HL-60/S4 (cell line): ENCODE data around the gene DOP1B.

ENCODE experiments used
- in situ Hi-C: fragments of 300-500 bp; cut with MboI; formaldehyde crosslinking; loops from 2 replicates; pipeline ENCODE4 v1.14.3; 2022; ENCODE audit warnings: low sequenced_read_pairs

DOP1B gene

DNA sequence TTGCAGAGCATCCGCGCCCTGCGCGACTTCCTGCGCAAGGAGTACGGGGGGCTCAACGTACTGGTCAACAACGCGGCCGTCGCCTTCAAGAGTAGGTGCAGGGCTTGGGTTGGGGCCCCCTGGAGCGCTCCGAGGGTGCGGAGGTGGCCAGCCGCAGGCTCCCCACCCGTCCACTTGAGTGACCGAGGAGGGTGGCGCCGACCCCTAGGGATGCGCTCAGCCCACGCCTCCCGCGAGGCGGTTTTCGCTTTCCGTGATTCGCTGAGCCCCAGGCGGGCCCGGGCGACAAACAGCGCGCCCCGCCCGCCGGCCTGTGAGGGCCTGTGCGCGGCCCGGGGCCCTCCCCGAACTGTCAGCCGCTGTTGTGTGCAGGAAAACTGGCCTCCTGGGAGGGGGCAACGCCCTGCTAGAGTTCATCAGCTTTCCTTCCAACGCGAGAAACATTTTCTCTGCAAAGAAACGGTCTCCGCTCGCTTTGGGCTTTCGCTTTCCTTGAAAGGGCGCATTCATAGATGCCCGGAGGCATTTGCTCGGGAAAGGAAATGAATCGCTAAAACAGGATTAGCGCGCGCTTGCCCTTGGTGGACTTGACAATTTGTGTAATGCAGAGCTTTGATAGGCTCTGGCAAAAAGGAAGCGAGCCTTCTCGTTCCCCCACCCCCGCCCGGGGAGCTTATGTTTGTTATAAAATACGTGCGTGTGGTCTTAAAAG, 21.1 kb upstream of the DOP1B start:
- in situ Hi-C loops: no loop called here

DNA sequence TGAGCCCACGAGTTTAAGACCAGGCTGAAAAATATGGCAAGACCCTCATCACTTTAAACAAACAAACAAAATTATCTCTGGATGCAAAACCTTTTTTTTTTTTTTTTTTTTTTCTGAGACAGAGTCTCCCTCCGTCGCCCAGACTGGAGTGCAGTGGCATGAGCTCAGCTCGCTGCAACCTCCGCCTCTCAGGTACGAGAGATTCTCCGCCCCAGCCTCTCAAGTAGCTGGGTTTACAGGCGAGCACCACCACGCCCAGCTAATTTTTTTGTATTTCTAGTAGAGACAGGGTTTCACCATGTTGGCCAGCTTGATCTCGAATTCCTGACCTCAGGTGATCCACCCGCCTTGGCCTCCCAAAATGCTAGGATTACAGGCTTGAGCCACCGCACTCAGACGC, 16.8 kb upstream of the DOP1B start:
- in situ Hi-C loops: loop anchor here (10.0 kb wide), 1 partner anchor 195 kb away; no protein-coding TSS in a partner anchor

DNA sequence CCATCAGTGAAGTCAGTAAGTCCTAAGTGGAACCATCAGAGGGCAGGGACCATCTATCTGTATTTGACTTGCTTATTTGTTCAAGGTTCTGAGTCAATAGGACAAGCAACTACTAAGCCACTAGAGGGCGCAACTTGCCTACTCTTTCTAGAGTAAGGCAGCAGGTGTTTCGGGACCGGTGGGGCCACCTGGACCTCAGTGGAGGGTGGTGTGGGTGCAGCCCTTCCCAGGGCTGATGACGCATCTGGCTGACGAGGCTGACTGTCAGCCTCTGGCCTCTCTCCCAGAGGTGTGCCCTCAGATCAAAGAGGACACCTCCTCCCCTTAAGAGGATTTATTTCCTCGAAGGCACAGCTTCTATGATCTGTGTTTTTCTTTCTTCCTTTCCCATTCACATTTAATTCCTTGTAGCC, 15.1 kb upstream of the DOP1B start:
- in situ Hi-C loops: loop anchor here (10.0 kb wide), 1 partner anchor 193 kb away; no protein-coding TSS in a partner anchor

DNA sequence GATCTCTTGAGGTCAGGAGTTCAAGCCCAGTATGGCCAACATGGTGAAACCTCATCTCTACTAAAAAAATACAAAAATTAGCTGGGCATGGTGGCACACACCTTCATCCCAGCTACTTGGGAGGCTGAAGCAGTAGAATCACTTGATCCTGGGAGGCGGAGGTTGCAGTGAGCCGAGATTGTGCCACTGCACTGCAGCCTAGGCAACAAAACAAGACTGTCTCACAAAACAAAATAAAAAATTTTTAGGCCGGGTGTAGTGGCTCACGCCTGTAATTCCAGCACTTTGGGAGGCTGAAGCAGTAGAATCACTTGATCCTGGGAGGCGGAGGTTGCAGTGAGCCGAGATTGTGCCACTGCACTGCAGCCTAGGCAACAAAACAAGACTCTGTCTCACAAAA, 12.4 kb upstream of the DOP1B start:
- in situ Hi-C loops: loop anchor here (10.0 kb wide), 1 partner anchor 191 kb away; no protein-coding TSS in a partner anchor

DNA sequence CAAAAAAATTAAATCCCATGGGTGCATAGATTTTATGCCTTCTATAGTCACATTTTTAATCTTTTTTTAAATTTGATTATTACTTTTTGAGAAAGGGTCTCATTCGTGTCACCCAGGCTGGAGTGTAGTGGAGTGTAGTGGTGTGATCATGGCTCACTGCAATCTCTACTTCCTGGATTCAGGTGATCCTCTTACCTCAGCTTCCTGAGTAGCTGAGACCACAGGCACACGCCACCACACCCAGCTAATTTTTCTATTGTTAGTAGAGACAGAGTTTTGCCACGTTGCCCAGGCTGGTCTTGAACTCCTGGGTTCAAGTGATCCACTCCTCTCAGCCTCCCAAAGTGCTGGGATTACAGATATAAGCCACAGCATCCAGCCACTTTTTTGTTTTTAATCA, 11.4 kb upstream of the DOP1B start:
- in situ Hi-C loops: loop anchor here (5.0 to 10.0 kb wide), 2 partner anchors 67 to 190 kb away; no protein-coding TSS in a partner anchor

DNA sequence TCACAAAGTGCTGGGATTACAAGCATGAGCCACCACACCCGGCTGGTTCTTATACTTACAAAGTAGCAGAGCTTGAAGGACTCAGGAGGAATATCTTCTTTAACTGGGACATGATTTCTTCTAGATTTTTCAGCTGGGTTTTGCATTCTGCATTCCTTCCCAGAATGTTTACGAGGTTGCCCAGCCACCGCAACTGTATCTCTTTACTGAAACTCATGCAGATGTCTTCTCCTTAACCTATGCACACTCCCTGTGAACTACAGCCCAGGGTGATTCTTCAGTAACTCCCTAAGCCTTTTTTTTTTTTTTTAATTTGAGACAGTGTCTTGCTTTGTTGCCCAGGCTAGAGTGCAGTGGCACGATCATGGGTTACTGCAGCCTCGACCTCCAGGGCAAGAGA, 8.7 kb upstream of the DOP1B start:
- in situ Hi-C loops: loop anchor here (5.0 to 10.0 kb wide), 2 partner anchors 64 to 187 kb away; no protein-coding TSS in a partner anchor

DNA sequence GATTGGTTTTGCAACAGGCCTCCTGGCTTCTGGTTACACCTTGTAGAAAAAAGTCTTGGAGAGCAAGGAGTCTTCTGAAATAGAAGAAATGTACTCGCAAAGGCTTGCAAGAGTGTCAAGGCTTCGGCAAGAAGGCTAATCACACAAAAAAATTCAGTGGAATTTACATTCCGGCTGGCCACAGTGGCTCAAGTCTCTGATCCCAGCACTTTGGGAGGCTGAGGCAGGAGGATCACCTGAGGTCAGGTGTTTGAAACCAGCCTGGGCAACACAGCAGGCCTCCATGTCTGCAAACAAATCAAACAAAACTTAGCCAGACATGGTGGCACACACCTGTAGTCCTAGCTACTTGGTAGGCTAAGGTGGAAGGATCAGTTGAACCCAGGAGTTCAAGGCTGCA, 7.7 kb upstream of the DOP1B start:
- in situ Hi-C loops: loop anchor here (5.0 to 10.0 kb wide), 2 partner anchors 63 to 186 kb away; no protein-coding TSS in a partner anchor

DNA sequence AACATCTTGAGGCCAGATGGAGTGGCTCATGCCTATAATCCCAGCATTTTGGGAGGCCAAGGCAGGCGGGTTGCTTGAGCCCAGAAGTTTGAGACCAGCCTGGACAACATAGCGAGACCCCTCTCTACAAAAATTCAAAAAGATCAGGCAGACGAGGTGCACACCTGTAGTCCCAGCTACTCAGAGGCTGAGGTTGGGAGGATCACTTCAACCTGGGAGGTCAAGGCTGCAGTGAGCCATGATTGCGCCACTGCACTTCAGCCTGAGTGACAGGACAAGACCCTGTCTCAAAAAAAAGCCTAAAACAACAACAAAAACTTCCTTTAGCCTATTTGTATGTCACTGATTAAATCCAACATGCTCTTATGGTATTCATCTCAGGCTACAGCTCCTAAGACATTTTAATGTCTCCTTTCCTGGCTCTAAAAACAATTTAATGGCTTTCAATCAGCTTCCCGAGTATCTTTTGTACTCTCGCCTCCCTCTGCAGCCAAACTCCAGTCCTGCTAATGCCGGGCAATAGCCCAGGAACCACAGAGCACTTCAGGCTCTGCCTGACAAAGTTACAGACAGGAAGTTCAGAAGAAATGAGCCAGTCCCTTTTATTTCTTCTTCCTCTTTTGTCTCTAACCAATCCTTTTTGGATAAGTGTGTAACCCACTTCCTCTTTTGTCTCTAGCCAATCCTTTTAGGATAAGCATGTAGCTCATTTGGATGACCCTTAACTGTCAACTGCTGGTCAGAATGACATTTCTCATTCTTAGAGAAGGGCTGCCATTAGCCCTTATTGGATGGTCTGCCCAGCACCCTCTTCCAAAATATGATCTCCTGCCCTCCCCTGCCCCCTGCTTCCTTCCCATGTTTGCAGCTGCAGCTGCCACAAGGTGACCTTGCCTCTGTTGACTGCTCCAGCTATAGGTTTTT, 6.6 kb upstream of the DOP1B start:
- in situ Hi-C loops: loop anchor here (5.0 to 10.0 kb wide), 2 partner anchors 62 to 185 kb away; no protein-coding TSS in a partner anchor

DNA sequence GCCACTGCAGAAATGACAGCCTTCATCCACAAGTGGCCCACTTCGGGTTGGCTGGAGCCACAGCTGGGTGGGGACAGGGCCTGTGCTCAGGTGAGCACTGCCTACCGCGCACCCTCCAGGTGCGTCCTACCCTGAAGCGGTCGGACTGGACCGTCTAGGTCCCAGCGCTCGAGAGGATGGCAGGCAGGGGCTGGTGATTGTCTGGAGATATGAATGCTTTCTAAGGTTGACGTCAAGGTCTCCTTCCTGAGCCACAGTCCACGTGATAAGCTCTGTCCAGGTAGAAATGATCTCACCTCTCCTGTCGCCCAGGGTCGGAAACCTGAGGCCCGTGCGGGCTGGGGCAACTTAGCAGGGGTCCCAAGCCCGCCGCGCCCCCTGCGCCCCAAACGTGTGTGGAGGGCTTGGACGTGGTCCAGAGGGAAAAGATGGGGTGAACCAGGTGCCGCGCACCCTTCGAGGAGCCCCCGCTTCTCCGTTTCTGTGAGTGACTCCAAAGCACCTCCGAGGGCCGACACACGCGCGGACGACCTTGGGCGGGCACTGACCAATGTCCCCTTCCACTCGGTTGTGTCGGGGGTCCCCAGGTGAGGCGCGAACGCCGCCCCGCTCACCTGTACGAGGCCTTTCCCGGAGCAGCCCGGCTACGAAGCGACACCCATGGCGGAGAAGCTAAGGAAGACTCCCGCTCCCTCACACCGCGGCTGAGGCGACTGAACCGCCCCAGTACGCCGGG, 853 bp upstream of the DOP1B start:
- in situ Hi-C loops: no loop called here

DNA sequence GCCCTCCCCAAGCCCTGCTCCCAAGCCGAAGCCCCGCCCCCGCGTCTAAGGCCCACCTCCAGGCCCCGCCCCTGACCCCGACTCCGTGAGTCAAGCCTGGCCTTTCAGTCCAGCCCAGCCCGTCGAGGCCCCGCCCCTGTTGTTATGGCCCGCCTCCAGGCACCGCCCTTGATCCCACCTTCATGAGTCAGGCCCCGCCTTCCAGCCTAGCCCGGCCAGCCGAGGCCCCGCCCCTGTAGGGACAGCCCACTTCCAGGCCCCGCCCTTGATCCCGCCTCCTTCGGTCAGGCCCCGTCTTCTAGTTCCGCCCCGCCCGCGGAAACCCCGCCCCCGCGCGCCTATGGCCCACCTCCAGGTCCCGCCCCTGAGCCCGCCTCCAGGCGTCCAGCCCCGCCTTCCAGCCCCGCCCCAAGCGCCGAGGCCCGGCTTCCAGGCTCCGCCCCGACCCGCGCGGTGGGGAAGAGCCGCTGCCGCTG, 247 bp upstream of the DOP1B start:
- in situ Hi-C loops: no loop called here

DNA sequence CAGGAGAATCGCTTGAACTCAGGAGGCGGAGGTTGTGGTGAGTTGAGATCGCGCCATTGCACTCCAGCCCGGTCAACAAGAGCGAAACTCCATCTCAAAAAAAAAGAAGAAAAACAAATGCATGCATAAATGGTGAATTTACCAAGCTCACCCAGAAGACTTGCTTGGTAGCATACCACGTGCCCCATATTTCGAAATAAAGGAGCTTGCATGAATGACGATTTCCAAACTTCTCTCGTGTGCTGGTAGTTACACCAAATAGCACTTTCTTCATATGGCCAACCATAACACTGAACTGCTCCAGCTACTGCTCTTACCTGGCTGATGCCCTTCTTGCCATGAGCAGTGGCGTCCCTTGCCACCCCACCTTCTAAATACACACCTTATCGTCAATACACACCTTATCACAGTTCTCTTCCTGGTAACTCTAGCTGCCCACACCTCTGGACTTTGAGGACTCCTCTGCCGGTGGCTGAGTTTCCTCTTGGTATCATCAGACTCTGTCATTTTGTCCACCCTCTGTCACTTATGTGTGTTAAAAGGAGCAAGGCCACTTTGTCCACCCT, 2.8 kb downstream of the DOP1B start:
- in situ Hi-C loops: no loop called here

DNA sequence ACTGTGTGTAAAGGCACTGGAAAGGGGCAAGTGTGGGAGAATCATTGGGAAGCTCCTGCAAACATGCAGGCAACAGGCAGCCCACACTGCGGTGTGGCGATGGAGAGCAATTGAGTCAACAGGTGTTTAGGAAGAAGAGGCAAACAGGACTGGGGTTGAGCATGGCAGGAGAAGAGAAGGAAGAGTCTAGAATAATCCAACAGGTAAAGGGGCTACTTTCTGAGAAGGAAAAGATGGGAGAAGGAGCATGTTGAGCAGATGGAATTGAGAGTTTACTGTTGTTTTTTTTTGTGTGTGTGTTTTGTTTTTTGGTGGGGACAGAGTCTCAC, 4.2 kb downstream of the DOP1B start:
- in situ Hi-C loops: no loop called here

DNA sequence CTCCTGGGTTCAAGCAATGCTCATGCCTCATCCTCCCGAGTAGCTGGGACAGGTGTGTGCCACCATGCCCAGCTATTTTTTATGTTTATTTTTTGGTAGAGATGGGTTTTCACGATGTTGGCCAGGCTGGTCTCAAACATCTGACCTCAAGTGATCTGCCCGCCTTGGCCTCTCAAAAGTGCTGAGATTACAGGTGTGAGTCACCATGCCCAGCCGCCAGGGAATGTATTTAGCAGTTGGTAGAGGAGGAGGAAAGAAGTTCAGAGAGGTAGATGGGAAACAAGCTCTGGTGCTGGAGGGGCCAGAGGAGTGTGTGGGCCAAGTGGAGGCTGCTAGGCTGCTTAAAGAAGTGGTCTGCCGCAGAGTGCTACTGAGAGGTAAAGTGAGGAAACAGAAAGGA, 6.0 kb downstream of the DOP1B start:
- in situ Hi-C loops: no loop called here

DNA sequence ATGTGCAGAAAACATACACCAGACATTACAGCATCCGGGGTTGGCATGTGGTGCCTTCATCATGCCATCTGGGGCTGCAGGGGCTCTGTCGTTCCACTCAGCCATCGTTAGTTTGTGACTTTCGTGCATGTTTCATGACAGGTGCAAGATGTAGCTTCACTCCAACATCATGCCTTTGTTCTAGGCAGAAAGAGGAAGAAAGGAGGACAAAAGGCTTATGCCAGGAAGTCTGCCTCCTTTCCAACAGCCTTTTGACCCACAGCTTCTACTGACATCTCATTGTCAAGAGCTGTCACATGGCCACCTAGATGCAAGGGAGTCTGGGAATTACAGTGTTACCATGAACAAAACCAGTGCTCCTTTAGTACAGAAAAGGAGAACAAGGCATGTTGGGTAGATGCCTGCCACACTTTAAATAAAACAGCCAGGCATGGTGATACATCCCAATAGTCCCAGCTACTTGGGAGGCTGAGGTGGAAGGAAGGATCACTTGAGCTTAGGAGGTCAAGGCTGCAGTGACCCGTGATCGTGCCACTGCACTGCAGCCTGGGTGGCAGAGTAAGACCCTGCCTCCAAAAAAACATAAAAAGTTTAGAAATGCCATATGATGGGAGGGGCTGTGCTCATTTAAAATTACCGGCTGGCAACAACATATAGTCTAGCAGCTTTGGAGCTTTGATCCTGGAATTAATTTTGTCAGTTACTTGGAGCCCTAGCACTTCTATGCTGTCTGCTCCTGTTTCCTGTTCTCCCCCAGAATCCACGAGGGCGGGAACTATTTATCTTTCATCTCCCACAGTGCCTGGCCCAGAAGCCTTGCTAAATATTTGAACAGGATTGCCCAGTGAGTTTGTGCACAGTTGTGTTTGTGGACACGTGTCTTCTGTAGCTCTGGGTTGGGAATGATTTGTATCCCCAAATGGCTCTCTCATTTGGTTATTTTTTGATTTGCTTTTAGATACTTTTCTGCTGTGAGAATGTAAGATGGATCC, 7.4 kb downstream of the DOP1B start:
- in situ Hi-C loops: no loop called here

DNA sequence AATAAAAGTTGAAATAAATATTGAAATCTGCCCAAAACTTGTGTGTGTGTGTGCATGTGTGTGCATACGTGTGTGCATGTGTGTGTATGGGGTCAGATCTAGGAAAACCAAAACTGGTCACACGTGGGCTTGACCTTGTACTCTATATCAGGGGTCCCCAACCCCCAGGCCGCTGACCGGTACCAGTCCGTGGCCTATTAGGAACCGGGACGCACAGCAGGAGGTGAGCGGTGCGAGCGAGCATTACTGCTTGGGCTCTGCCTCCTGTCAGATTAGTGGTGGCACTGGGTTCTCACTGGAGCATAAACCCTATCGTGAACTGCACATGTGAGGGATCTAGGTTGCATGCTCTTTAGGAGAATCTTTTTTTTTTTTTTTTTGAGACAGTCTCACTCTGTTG, 8.7 kb downstream of the DOP1B start:
- in situ Hi-C loops: no loop called here

DNA sequence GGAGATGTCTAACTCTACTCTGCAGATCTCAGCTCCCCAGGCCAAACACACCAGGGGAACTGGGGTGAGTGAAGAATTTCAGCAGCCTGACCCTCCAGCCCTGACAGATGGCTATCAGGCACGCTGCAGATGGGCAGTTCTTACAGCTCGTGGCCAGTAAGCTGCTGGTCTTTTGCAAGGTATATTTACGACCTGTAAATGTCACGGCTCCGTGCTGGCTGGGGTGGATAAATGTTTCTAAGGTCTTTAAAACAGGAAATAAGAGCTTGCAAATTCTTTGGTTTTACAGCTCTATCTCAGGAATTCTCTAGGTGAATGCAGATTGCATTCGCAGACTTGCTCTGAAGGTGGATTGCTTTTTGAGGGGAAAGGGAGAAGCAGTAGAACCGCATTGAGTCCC, 10.1 kb downstream of the DOP1B start:
- in situ Hi-C loops: no loop called here

DNA sequence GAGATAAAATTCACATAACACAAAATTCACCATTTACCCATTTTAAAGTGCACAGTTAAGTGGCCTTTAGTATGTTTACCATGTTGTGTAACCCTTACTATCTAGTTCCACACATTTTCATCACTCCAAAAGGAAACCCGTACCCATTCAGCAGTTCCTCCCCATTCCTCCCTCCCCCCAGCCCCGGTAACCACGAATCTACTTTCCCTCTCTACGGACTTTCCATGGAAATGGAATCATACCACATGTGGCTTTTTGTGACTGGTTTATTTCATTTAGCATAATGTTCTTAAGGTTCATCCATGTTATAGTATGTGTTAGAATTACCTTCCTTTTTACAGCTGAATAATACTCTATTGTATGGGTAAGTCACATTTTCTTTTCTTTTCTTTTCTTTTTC, 10.9 kb downstream of the DOP1B start:
- in situ Hi-C loops: no loop called here

DNA sequence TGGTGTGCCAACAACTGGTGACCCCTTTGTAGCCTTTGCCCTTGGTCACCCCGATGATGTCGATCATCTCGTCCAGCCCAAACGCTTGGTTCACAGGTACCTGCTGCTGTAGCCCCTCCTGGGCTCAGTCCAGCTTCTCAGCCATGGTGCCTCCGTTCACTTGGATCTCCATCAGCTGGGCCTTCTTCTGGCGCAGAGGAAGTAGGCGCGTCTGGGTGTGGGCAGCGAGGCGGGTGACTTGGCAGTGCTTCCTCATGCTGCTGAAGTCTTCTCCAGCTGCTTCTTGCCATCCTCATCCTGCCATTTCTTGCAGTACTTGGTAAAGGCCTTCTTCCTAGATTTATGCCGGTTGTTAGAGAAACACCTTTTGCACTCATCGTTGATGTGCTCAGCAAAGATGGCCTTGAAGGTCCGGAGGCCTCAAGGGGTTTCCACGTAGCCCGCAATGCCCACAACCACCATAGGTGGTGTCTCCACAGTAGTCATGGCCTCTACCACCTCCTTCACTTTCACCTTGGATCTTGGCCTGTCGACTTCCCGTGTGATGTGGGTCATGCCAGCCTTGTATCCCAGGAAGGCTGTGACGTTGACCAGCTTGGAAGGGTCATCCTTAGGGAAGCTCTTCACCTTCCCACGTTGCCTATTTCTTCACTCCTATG, 13.0 kb downstream of the DOP1B start:
- in situ Hi-C loops: no loop called here

DNA sequence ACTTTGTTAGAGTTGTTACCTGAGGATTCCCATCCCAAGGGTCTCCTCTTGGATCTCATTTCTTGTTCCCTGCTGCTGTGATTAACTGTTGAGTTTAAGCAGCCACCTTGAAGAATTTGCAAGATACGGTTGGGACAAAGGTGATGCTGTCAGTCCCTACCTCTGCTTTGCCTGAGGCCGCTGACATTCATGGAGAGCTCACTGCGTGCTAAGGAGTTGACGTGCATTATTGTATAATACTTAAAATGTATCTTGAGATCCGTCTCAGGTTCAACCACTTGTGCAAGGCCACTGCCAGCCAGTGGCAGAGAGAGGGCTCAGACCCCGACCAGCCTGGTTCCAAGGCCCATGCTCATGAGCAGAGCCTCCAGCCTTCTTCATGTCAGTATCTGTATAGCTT, 14.2 kb downstream of the DOP1B start:
- in situ Hi-C loops: no loop called here
